CMK (cell line): ENCODE results near the gene LYRM7.
A peak's percentile ranks its signal among the peaks of the same experiment; 100 is the strongest.
"Not testable (repeated sequence)": the region's sequence is repeated elsewhere in the genome, so short reads cannot be mapped to it uniquely, and the experiment has no call there.

Source experiments
- DNase-seq: peaks from one replicate; pipeline ENCODE4 v3.0.0-alpha.2; 2010; ENCODE audit warnings: low read depth

The LYRM7 gene

GRCh38 chr5:131180407-131180806, 9.7 kb downstream of the LYRM7 start:
- no peak for DNase-seq

- no peak for DNase-seq
Observed at GRCh38 chr5:131182839-131183238, 12.1 kb downstream of the LYRM7 start.

GRCh38 chr5:131185523-131186104, 14.9 kb downstream of the LYRM7 start:
- DNase-seq = no peak

DNA sequence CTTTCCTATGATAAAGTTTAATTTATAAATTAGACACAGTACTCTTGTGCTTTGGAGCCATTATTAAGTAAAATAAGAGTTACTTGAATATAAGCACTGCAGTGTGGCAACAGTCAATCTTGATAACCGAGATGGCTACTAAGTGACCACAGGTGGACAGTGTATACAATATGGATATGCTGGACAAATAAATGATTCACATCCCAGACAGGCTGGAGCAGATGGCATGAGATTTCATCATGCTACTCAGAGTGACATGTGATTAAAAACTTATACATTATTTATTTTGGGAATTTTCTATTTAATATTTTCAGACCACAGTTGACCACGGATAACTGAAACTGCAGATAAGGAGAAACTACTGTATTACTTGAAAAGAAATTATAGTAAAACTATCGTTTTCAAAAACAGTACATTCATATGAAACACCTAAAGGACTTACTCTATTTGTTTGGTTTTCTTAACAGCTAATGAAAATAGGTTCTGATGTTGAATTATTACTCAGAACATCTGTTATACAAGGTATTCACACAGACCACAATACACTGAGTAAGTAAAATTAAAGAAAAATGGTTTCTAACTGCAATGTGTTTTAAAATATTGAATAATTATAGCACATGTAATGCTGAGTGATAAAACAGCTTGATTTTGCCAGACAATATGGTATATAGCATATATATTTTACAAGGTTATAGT, 16.0 kb downstream of the LYRM7 start:
- no peak for DNase-seq

- no peak for DNase-seq
Observed at GRCh38 chr5:131193106-131193505, 22.4 kb downstream of the LYRM7 start.

DNA sequence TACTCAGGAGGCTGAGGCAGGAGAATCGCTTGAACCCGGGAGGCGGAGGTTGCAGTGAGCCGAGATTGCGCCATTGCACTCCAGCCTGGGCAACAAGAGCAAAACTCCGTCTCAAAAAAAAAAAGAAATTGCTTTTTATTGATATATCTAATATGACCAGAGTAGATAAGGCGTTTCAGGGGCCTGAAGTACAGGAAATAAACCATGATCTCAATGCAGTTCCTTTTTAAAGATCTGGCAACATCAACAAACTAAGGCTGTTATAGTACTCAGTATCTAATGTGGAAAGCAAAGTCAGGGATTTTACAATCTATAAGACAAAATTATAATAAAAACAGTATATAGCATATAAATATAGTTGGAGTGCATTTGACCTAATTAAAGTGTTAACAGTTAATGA, 23.2 kb downstream of the LYRM7 start:
- DNase-seq = not testable (repeated sequence)

DNA sequence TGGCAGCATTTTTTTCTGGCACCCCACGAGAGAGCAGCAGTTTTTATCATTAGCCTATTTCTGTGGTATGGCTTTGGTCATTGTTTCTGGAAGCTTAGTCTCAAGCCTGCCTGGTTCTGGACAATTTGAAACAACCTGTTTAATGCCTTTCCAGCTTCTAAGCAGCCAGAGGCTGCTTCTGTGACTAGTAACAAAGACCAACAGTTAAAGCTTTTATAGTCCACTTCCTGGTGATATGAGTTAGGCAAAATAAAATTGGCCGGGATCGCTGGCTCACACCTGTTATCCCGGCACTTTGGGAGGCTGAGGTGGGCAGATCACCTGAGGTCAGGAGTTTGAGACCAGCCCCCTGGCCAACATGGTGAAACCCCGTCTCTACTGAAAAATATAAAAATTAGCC, 24.0 kb downstream of the LYRM7 start:
- no peak for DNase-seq

- DNase-seq = no peak
Observed at GRCh38 chr5:131195696-131196095, 25.0 kb downstream of the LYRM7 start.

DNA sequence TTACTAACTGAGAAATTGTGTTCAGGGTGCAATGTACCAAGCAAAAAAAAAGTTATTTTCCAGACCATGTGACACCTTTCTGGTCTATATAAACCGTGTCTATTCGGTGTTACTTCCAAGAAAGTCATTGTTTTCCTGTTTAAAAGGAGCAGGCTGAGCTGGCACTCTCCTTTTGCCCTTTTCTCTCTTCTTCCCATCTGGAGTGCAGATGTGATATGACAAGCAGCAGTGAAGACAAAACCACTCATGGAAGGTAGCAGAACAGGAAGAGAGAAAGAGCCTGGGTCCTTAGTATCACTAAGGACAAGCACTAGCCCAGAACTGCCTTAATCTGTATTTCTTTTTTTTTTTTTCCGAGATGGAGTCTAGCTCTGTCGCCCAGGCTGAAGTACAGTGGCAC, 25.6 kb downstream of the LYRM7 start:
- no peak for DNase-seq

DNA sequence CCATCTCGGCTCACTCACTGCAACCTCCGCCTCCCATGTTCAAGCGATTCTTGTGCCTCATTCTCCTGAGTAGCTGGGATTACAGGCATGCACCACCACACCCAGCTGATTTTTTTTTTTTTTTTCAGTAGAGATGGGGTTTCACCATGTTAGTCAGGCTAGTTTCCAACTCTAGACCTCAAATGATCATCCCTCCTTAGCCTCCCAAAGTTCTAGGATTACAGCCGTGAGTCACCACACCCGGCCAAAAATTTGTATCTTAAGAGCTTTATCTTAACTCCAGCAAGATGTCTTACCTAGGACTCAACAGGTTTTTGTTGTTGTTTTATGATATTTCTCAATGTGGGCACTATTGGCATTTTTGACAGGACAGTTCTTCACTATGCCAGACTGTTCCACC, 27.9 kb downstream of the LYRM7 start:
- DNase-seq = no peak

DNA sequence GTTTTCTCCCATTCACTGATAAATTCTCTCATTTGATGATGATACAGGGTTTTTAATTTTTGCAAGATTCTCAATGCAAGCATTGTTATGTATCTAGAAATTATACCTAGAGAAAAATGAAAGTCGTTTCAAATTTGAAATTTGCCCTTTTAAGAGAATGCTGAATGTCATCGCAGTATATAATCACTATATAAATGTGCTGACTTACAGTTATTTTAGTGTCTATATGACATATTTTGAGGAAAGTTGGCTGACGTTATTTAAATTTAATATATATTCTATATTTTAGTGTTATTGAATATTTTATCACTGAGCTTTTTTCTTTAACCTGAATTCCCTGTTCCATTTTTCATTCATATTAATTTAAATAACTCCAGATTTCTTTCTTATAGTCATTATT, 29.8 kb downstream of the LYRM7 start:
- no peak for DNase-seq

DNA sequence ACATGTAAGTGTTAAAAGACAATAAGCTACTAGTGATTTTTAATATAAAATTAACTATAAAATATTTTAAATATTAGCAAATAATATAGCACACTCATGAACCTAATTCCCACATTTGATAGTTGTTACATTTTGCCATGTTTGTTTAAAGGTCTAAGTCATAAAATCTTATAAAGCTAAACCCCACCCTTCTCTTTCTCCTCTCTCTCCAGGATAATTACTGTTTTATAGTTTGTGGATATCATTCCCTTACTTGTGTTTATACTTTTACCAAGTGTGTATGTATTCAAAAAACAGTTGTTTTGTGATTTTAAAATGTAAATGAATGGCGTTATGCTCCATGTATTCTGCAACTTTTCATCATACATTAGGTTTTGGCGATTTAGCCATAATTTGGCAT, 34.2 kb downstream of the LYRM7 start:
- no peak for DNase-seq

- no peak for DNase-seq
Observed at GRCh38 chr5:131206061-131206460, 35.3 kb downstream of the LYRM7 start.

GRCh38 chr5:131206772-131207171, 36.0 kb downstream of the LYRM7 start:
- no peak for DNase-seq

DNA sequence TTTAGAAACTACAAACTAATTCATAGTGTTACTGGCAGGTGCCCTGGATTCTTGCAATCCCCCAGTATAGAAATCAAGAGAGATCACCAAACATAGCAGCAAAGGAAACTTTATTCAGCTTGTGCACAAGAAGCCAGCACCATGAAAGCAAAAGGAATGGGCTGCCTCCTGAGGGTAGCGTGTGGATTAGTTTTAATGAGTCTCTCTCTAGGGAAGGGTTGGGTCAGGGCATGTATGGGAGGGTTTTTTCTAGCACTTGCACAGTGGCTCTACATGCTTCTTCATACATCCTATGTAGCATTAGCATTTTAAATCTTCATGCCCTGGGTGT, 38.4 kb downstream of the LYRM7 start:
- no peak for DNase-seq

GRCh38 chr5:131209506-131210150, 38.9 kb downstream of the LYRM7 start:
- peak; percentile 57 for DNase-seq

- no peak for DNase-seq
Observed at GRCh38 chr5:131210151-131210510, 39.4 kb downstream of the LYRM7 start.

DNA sequence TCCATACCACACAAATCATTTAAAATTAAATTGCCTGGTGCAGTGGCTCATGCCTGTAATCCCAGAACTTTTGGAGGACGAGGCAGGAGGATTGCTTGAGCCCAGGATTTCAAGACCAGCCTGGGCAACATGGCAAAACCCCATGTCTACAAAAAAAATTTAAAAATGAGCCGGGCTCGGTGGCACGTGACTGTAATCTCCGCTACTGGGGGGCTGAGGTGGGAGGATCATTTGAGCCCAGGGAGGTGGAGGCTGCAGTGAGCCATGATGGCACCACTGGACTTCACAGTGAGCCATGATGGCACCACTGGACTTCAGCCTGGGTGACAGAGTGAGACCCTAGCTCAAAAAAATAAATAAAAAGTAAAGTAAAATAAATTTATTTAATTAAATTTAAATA, 40.9 kb downstream of the LYRM7 start:
- no peak for DNase-seq

DNA sequence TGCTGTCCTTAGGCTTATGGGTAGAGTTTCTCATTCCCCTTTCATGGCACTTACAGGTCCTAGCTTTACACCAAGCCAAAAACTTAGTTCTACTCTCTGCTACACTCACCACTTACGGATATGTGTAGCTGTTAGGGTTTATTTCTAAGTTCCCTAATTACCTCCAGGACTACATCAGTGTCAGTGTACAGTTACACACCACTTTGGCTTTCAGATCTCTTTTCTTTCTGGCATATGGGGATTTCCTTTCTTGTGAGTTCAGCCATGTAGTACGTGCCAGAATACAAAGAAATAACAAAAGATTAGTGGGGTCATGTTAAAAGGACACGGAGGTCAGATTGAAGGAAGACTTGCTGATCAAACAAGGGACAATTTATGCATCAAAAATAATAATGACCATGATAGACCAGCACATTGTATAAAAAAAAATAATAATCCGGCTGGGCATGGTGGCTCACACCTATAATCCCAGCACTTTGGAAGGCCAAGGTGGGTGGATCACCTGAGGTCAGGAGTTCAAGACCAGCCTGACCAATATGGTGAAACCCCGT, 41.8 kb downstream of the LYRM7 start:
- DNase-seq = no peak

DNA sequence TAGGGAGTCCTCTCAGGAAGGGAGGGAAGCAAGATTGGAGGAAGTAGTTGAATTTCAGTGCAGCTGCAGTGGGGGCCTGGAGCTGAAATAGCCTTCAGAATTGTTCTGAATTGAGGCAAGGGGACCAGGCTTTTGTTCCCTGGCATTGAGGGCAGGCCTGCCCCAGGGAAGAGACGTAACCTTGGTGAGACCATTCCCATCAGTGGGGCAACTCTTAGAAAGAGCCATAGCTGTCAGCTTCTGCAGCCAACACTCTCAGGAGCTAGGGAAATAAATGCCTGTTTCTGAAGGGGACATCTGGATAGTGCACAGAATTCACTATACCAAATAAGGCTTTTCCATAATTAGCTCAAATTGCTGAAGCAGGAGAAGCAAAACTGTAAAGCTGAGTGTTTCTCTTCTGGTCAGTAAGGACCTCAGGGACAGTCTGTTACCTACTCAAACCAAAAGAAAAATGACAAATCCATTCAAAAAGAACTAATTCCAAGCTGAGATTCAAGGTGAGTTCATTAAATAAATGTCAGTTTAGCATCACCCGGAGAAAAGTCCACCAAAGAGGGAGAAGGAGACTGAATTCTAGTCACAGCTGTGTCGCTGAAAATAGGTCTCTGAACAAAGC, 44.0 kb downstream of the LYRM7 start:
- DNase-seq = no peak

- DNase-seq = no peak
Observed at GRCh38 chr5:131217791-131218190, 47.0 kb downstream of the LYRM7 start.

GRCh38 chr5:131218392-131218791, 47.6 kb downstream of the LYRM7 start:
- DNase-seq = no peak

DNA sequence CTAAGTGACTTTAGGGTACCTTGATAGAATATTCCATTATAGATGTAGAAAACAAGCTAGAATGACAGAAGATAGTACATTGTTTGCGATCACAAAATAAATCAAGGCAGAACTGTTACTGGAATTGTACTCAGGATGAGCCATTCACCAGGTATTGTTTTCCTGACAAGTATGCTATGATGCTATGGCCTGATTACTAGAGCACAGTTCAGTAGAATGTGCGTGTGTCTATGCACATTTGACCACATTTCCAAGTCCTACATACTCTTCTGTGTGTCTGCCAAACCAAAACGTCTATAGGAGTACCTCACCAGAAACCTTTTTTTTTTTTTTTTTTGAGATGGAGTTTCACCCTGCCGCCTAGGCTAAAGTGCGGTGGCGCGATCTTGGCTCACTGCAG, 49.8 kb downstream of the LYRM7 start:
- no peak for DNase-seq
